ENCODE measurements around the gene OR2G3. TPM values are rescaled to one million over a fixed set of nuclear protein-coding genes. Genes with fewer than 3 reads are reported as not detected.

The OR2G3 gene
- total RNA-seq (not detected), polyA plus RNA-seq (not detected)
- long read RNA-seq, donor 1, result 0 reads
- long read RNA-seq, donor 2, result 0 reads
- long read RNA-seq, donor 3, result 0 reads

DNA sequence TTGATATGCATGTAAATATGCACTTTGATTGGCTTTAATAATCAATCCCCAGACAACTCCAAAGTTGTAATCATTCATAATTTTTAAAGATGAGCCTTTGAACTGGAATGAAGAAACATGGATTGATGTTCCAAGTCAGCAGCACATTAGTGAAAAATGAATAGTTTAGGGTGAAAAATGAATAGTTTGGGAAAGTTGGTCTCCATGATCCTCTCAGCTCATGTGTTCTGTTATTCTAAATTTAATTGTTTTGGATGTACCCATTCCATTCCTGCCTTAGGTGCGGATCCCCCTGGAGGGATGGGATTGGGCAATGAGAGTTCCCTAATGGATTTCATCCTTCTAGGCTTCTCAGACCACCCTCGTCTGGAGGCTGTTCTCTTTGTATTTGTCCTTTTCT, at the start of gene OR2G3:
OR2G3 (plus strand) TSS at position 301 of the 400 bp plus-strand sequence; CDS start at position 301, 0 bp downstream.
- DNase-seq (no peak), ATAC-seq (no peak)
- H3K4me3 ChIP-seq, result no peak within 1 kb of the TSS
- H3K4me1 ChIP-seq, result no peaks in the 10 kb centered on the region
- TF ChIP-seq POLR2A (IDR thresholded peaks at IDR 0.05), result no peak
- TF ChIP-seq, protein P1, sequence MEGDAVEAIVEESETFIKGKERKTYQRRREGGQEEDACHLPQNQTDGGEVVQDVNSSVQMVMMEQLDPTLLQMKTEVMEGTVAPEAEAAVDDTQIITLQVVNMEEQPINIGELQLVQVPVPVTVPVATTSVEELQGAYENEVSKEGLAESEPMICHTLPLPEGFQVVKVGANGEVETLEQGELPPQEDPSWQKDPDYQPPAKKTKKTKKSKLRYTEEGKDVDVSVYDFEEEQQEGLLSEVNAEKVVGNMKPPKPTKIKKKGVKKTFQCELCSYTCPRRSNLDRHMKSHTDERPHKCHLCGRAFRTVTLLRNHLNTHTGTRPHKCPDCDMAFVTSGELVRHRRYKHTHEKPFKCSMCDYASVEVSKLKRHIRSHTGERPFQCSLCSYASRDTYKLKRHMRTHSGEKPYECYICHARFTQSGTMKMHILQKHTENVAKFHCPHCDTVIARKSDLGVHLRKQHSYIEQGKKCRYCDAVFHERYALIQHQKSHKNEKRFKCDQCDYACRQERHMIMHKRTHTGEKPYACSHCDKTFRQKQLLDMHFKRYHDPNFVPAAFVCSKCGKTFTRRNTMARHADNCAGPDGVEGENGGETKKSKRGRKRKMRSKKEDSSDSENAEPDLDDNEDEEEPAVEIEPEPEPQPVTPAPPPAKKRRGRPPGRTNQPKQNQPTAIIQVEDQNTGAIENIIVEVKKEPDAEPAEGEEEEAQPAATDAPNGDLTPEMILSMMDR (IDR thresholded peaks at IDR 0.05), result no peak
- H3K36me3 ChIP-seq, result no peaks in the 10 kb centered on the region
- intact Hi-C loops (cut with DNase I), result no loop called here
- no peak within 1 kb of the TSS for H3K27ac ChIP-seq
- H3K9me3 ChIP-seq, result peaks cover 0 to 11% (median 0%) of the 10 kb centered on the region in 12 donors
- WGBS, 4 donors, result 55 to 80% (median 70%) methylated on average over 2 of the region's 2 CpGs
- H3K27me3 ChIP-seq, result no peaks in the 10 kb centered on the region

DNA sequence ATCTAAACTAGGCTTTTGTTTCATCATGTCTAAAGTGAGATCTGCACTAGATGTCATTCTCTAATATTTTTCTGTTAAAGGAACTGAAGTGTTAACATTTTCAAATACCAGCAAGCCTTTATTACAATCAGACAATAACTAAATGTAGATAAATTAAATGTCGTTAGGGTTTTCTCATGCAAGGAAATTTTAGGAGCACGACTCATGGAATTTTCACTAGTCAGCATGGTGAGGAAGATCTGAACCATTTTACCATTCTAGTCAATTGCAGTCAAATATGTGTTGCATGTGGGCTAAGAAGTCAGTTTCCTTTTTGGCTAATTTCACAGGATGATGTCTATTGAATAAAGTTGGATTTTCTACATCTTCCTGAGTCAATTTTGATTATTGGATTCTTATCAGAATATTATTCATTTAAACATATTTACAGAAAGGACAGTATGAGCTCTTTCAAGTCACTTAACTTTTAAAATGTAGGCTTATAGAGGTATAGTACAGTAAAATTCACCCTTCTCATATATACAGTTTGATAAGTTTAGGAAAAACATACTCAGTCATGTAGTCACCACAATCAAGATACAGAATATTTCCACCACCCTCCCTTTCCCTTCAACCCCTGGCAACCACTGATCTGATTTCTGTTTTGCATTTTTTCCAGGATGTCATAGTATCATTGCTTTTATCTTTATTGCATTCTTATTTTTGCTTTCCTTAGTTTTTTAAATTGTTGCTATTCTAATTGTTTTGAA, 47.3 kb upstream of the OR2G3 start:
- 60 to 66% (median 62%) methylated on average over 2 of the region's 2 CpGs for WGBS, 4 donors
- Histone ChIP-seq H3K4me3 (no peak overlapping the region), H3K9me3 (peaks cover 0 to 5% (median 0%) of the 10 kb centered on the region in 12 donors)

DNA sequence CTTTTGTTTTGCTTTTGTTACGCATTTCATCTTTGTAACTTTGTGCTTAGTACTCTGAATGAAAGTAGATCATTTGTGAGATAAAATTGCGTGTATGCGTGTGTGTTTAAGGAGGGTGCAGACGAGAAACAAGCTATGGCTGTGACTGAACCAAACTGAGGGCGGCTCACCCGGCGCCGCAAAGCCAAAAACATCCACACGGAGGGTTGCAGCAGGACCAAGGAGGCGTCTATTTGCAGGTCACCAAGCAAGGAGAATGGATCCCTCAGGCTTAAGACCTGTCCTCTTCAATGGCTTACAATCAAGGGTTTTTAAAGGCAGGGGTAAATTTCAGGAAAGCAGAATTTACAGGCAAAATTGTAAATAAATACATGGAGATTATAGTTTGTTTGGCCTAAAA, 43.7 kb upstream of the OR2G3 start:
- Histone ChIP-seq H3K36me3 (no peaks in the 10 kb centered on the region), H3K27me3 (no peaks in the 10 kb centered on the region), H3K9me3 (no peaks in the 10 kb centered on the region), H3K4me3 (no peak overlapping the region), H3K4me1 (no peaks in the 10 kb centered on the region), H3K27ac (no peak overlapping the region)
- WGBS, 4 donors, result 67 to 71% (median 68%) methylated on average over 10 of the region's 10 CpGs
- TF ChIP-seq POLR2A (IDR thresholded peaks at IDR 0.05), result no peak
- TF ChIP-seq, protein P1 (IDR thresholded peaks at IDR 0.05), result no peak
- intact Hi-C loops (cut with DNase I), result no loop called here
- no peak for ATAC-seq
- DNase-seq, result no peak

More for the DNA sequence above, 47.3 kb upstream of the OR2G3 start:
- Histone ChIP-seq H3K4me1 (no peaks in the 10 kb centered on the region), H3K27me3 (no peaks in the 10 kb centered on the region), H3K27ac (no peak overlapping the region), H3K36me3 (no peaks in the 10 kb centered on the region)
- no peak for ATAC-seq
- TF ChIP-seq POLR2A (IDR thresholded peaks at IDR 0.05), result no peak
- TF ChIP-seq, protein P1 (IDR thresholded peaks at IDR 0.05), result no peak
- intact Hi-C loops (cut with DNase I), result no loop called here
- DNase-seq, result no peak

DNA sequence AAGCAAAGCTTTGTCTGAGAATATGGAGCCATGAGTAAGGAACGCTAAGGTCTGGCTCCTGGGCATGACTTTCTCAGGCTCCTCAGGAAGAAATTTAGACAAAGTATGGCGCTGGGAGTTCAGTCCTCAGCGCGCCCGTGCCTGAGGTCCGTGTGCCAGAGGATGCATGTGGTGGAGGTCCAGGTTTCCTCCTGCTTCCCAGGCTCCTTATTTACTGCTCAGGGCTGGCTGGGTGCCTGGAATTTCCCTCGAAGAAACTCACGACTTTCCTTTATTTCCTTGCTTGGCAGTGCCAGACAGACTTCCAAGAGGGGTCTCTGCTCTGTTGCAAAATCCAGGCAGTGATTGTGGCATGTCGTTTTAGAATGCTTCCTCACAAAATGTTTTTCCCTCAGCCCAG, 43.2 kb upstream of the OR2G3 start:
- H3K36me3 ChIP-seq, result no peaks in the 10 kb centered on the region
- intact Hi-C loops (cut with DNase I), result no loop called here
- 59 to 70% (median 67%) methylated on average over 9 of the region's 9 CpGs for WGBS, 4 donors
- ATAC-seq, result no peak
- peaks cover 0 to 4% (median 0%) of the 10 kb centered on the region in 12 donors for H3K9me3 ChIP-seq
- DNase-seq, result no peak
- no peaks in the 10 kb centered on the region for H3K4me1 ChIP-seq
- H3K27ac ChIP-seq, result no peak overlapping the region
- no peak for TF ChIP-seq POLR2A (IDR thresholded peaks at IDR 0.05)
- TF ChIP-seq, protein P1 (IDR thresholded peaks at IDR 0.05), result no peak
- H3K4me3 ChIP-seq, result no peak overlapping the region
- H3K27me3 ChIP-seq, result no peaks in the 10 kb centered on the region

All from heart left ventricle (tissue), 16 donors.